MM.1S (cell line): ENCODE measurements around the gene ACTR3.

Experiments used
- EZH2 ChIP-seq: fragments of 300-600 bp; sonication (generic); optimal IDR thresholded peaks from 2 replicates; pipeline ENCODE3; 2017; ENCODE audit warnings: low read depth, mild to moderate bottlenecking, antibody characterized with exemption, low read length, mixed read lengths
- TF ChIP-seq, protein P1 (sequence below): fragments of 300-600 bp; sonication (generic); IDR thresholded peaks from 2 replicates; pipeline ENCODE4 v1.5.1; 2016; ENCODE audit warnings: antibody characterized with exemption, low read length, mixed read lengths

DNA sequence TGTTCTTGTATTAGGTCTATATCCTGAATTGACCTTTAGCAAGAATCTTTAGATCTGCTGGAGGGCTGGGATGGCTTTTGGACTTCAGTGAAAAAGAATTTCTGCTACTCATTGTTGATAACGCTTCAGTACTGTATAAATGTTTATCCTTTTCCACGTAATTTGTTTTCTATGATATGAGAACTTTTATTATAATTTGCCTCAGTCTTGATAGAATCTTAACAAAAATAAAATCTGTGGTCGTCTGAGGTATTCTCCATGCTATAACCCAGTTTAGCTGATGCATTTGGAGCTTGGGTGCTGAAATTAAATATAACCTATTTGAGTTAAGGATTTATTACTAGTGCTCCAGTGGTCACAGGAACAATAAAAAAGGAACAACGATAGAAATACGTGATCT is 71.1 kb downstream of the ACTR3 start:
- TF ChIP-seq, protein P1, sequence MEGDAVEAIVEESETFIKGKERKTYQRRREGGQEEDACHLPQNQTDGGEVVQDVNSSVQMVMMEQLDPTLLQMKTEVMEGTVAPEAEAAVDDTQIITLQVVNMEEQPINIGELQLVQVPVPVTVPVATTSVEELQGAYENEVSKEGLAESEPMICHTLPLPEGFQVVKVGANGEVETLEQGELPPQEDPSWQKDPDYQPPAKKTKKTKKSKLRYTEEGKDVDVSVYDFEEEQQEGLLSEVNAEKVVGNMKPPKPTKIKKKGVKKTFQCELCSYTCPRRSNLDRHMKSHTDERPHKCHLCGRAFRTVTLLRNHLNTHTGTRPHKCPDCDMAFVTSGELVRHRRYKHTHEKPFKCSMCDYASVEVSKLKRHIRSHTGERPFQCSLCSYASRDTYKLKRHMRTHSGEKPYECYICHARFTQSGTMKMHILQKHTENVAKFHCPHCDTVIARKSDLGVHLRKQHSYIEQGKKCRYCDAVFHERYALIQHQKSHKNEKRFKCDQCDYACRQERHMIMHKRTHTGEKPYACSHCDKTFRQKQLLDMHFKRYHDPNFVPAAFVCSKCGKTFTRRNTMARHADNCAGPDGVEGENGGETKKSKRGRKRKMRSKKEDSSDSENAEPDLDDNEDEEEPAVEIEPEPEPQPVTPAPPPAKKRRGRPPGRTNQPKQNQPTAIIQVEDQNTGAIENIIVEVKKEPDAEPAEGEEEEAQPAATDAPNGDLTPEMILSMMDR = no peak
- TF ChIP-seq EZH2 = no peak
